Measurements from ENCODE around the gene FAM168A.
A peak's percentile ranks its signal among the peaks of the same experiment; 100 is the strongest.

Gene FAM168A

DNA sequence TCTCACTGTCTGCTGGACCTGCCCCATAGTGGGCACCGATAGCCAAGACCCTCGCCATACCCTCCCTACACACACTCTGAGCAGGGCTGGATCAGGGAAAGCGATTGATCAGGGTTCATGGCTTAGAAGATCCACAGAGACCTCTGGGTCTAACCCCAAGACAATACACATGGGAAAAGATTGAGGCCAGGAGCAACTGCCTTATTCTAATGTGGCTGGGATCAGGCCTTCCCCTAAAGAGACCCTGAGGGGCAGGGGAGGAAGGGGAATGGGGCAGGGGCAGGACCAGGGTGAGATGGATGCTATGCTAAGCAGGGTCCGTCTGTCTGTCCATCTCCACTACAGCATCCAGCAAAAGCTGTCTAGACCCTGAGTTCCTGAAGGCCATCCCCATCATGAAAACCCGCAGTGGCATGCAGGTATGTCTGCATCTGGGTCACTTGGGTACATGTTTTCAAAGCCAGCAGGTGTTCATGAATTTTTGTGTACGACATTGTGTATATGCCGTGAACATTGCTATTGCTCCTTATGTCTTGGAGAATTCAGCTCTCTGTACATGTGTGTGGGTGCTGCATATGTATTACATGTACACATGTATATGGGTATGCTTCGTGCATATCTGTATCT, 237.1 kb downstream of the FAM168A start:
- DNase-seq: no peak

DNA sequence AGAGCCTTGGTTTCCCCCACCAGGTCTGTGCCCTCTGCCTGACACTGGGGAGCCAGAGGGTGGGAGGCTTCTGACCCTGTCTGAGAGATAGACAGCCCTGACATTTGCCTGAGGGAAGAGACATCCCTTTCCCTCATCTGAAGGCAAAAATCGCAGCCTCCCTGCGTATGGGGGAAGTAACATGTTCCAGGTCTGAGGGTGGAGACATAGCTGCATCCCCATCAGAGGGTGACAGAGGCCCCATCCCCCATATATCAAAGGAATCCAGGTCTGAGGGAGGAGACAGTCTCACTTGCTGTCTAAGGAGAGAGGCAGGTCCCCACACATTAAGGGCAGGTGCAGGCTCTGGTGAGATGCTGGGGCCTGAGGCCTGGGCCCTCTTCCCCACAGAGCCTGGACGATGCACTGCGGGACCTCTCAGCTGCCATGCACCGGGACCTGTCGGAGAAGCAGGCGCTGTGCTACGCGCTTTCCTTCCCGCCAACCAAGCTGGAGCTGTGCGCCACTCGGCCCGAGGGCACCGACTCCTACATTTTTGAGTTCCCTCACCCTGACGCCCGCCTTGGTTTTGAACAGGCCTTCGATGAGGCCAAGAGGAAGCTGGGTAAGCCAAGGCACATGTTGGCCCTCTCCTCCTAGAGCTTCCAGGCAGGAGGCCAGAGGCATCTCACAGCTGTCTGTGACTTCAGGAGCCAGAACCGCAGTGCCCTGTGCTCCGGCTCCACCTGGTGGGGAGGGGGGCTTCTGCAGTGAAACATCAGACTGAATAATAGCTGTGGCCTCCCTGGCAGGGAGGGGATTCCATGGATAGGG, 237.8 kb downstream of the FAM168A start:
- peak; percentile 62 for DNase-seq

DNA sequence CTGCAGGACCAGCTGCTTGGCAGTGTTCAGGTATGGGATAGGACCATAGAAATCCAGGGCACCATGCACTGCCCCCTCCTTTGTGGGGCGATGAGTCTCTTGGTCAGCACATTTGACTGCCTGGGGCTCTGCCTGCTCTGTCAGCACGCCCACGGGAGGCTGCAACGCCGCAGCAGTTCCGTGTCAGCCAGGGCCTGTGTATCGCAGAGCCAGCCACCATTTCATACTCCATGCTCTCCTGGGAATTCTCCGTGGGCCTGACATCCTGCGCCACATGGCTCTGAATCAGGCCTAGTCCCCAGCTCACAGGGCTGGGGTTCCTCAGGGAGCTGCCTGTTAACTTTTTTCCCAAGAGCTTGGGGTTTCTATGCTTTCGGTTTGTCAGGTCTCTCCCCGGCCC, 238.6 kb downstream of the FAM168A start:
- DNase-seq: no peak

DNA sequence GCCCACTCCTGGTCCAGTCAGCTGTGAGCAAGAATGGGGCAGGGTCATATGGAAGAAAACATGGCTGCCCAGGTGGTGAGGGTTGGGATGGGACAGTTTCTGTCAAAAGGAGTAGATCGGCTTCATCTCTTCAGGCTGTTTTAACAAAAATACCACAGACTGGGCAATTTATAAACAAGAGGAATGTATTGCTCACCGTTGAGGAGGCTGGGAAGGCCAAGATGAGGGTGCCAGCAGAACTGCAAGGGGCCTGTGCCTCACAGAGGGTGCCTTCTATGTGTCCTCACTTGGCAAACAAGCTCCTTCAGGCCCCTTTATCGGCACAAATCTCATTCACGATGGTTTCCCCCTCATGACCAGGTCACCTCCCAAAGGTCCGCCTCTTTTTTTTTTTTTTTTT, 239.8 kb downstream of the FAM168A start:
- no peak for DNase-seq

- no peak for DNase-seq
Measured at GRCh38 chr11:73356979-73357860, 240.7 kb downstream of the FAM168A start.

- no peak for DNase-seq
Measured at GRCh38 chr11:73355109-73355508, 242.8 kb downstream of the FAM168A start.

DNA sequence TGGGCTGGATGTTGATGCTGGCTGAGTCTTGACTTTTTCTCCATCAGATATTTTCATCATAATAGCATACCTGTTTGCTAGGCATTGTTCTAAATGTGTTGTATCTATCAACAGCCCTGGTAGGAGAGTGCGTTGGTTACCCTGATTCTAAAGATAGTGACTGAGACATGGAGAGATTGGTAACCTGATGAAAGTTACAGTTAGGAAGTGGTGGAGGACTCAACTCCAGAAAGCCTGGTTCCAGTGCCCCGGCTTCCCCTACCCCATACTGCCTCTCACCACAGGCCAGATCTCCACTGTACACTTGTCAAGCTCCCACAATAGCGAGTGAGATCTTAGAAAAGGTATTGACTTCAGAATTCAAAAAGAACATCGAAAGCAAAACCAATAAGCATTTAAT, 244.5 kb downstream of the FAM168A start:
- no peak for DNase-seq

GRCh38 chr11:73350908-73351636, 246.8 kb downstream of the FAM168A start:
- peak; percentile 62 for DNase-seq

All from stimulated activated CD8-positive, alpha-beta memory T cell treated with anti-CD3 and anti-CD28 coated beads, Interleukin-4, amount 100 ng/mL, for 48 hours (primary cell).